ENCODE results near the gene SPAG5.
A peak's percentile ranks its signal among the peaks of the same experiment; 100 is the strongest.
"Not testable (repeated sequence)": the region's sequence is repeated elsewhere in the genome, so short reads cannot be mapped to it uniquely, and the experiment has no call there.

Gene SPAG5

GRCh38 chr17:28618464-28618863 is 19.6 kb upstream of the SPAG5 start:
- peaks cover 97% of the 10 kb centered on the region for H3K36me3 ChIP-seq (replicated peaks)
- in situ Hi-C loops (cut with MboI; ENCODE audit: low sequenced_read_pairs) = no loop called here
- no peaks in the 10 kb centered on the region for H3K4me1 ChIP-seq
- H3K4me3 ChIP-seq = no peak overlapping the region
- H3K9me3 ChIP-seq = no peaks in the 10 kb centered on the region
- no peaks in the 10 kb centered on the region for H3K27me3 ChIP-seq (ENCODE audit: low read depth)
- DNase-seq (ENCODE audit: low spot score in 2 of 2) = no peak

GRCh38 chr17:28616281-28616680 is 17.5 kb upstream of the SPAG5 start:
- H3K4me3 ChIP-seq = no peak overlapping the region
- no peaks in the 10 kb centered on the region for H3K27me3 ChIP-seq (ENCODE audit: low read depth)
- no peaks in the 10 kb centered on the region for H3K9me3 ChIP-seq
- no peaks in the 10 kb centered on the region for H3K4me1 ChIP-seq
- in situ Hi-C loops (cut with MboI; ENCODE audit: low sequenced_read_pairs) = no loop called here
- no peak for DNase-seq (ENCODE audit: low spot score in 2 of 2)
- peaks cover 84% of the 10 kb centered on the region for H3K36me3 ChIP-seq (replicated peaks)

GRCh38 chr17:28615260-28615940 is 16.6 kb upstream of the SPAG5 start:
- in situ Hi-C loops (cut with MboI; ENCODE audit: low sequenced_read_pairs) = no loop called here
- no peak for DNase-seq (ENCODE audit: low spot score in 2 of 2)
- Histone ChIP-seq H3K4me1 (no peaks in the 10 kb centered on the region), H3K9me3 (no peaks in the 10 kb centered on the region), H3K27me3 (ENCODE audit: low read depth) (no peaks in the 10 kb centered on the region), H3K36me3 (replicated peaks) (peaks cover 79% of the 10 kb centered on the region), H3K4me3 (no peak overlapping the region)

- Histone ChIP-seq H3K9me3 (no peaks in the 10 kb centered on the region), H3K4me3 (no peak within 1 kb of the TSS), H3K4me1 (no peaks in the 10 kb centered on the region), H3K27me3 (ENCODE audit: low read depth) (no peaks in the 10 kb centered on the region), H3K36me3 (replicated peaks) (peaks cover 65% of the 10 kb centered on the region)
- in situ Hi-C loops (cut with MboI; ENCODE audit: low sequenced_read_pairs) = loop anchor here (5.0 kb wide), 1 partner anchor 117 kb away; no protein-coding TSS in a partner anchor
- DNase-seq (ENCODE audit: low spot score in 2 of 2) = no peak
Measured at GRCh38 chr17:28613931-28614381, 15.1 kb upstream of the SPAG5 start, which contains the start of gene RSKR. RSKR (minus strand) TSS chr17:28614185; CDS start chr17:28614161, 24 bp downstream.

- Histone ChIP-seq H3K36me3 (replicated peaks) (peaks cover 57% of the 10 kb centered on the region), H3K4me1 (no peaks in the 10 kb centered on the region), H3K4me3 (no peak overlapping the region), H3K9me3 (no peaks in the 10 kb centered on the region), H3K27me3 (ENCODE audit: low read depth) (no peaks in the 10 kb centered on the region)
- DNase-seq (ENCODE audit: low spot score in 2 of 2) = peak; percentile 43 to 64
- in situ Hi-C loops (cut with MboI; ENCODE audit: low sequenced_read_pairs) = loop anchor here (5.0 kb wide), 1 partner anchor 116 kb away; no protein-coding TSS in a partner anchor
Measured at GRCh38 chr17:28612936-28613872, 14.4 kb upstream of the SPAG5 start.

- H3K27me3 ChIP-seq (ENCODE audit: low read depth) = no peaks in the 10 kb centered on the region
- peaks cover 54% of the 10 kb centered on the region for H3K36me3 ChIP-seq (replicated peaks)
- in situ Hi-C loops (cut with MboI; ENCODE audit: low sequenced_read_pairs) = loop anchor here (5.0 kb wide), 1 partner anchor 115 kb away; no protein-coding TSS in a partner anchor
- no peak overlapping the region for H3K4me3 ChIP-seq
- no peaks in the 10 kb centered on the region for H3K4me1 ChIP-seq
- no peaks in the 10 kb centered on the region for H3K9me3 ChIP-seq
- DNase-seq (ENCODE audit: low spot score in 2 of 2) = no peak
Measured at GRCh38 chr17:28612531-28612930, 13.7 kb upstream of the SPAG5 start.

- peaks cover 33% of the 10 kb centered on the region for H3K36me3 ChIP-seq (replicated peaks)
- no peak for DNase-seq (ENCODE audit: low spot score in 2 of 2)
- no peaks in the 10 kb centered on the region for H3K27me3 ChIP-seq (ENCODE audit: low read depth)
- no peak overlapping the region for H3K4me3 ChIP-seq
- H3K9me3 ChIP-seq = no peaks in the 10 kb centered on the region
- no peaks in the 10 kb centered on the region for H3K4me1 ChIP-seq
- in situ Hi-C loops (cut with MboI; ENCODE audit: low sequenced_read_pairs) = loop anchor here (5.0 kb wide), 1 partner anchor 113 kb away; no protein-coding TSS in a partner anchor
Measured at GRCh38 chr17:28610376-28610775, 11.6 kb upstream of the SPAG5 start.

GRCh38 chr17:28604031-28604430 is 5.2 kb upstream of the SPAG5 start:
- H3K4me3 ChIP-seq; H3K4me1 ChIP-seq; DNase-seq (ENCODE audit: low spot score in 2 of 2); H3K27me3 ChIP-seq (ENCODE audit: low read depth); H3K9me3 ChIP-seq; in situ Hi-C loops (cut with MboI; ENCODE audit: low sequenced_read_pairs); H3K36me3 ChIP-seq (replicated peaks): not testable (repeated sequence)

GRCh38 chr17:28599311-28600184 is 723 bp upstream of the SPAG5 start:
- Histone ChIP-seq H3K4me1 (peaks cover 7% of the 10 kb centered on the region), H3K9me3 (no peaks in the 10 kb centered on the region), H3K27me3 (ENCODE audit: low read depth) (no peaks in the 10 kb centered on the region), H3K36me3 (replicated peaks) (peaks cover 26% of the 10 kb centered on the region), H3K4me3 (peak overlapping the region; percentile 94)
- in situ Hi-C loops (cut with MboI; ENCODE audit: low sequenced_read_pairs) = no loop called here
- DNase-seq (ENCODE audit: low spot score in 2 of 2) = peak; percentile 52 to 70

- Histone ChIP-seq H3K27me3 (ENCODE audit: low read depth) (no peaks in the 10 kb centered on the region), H3K9me3 (no peaks in the 10 kb centered on the region), H3K36me3 (replicated peaks) (peaks cover 34% of the 10 kb centered on the region), H3K4me3 (peak overlapping the region; percentile 94), H3K4me1 (peaks cover 7% of the 10 kb centered on the region)
- DNase-seq (ENCODE audit: low spot score in 2 of 2) = no peak
- in situ Hi-C loops (cut with MboI; ENCODE audit: low sequenced_read_pairs) = no loop called here
Measured at GRCh38 chr17:28598389-28598788, 436 bp downstream of the SPAG5 start.

- peaks cover 7% of the 10 kb centered on the region for H3K4me1 ChIP-seq
- H3K36me3 ChIP-seq (replicated peaks) = peaks cover 40% of the 10 kb centered on the region
- in situ Hi-C loops (cut with MboI; ENCODE audit: low sequenced_read_pairs) = no loop called here
- no peak for DNase-seq (ENCODE audit: low spot score in 2 of 2)
- no peaks in the 10 kb centered on the region for H3K9me3 ChIP-seq
- peak overlapping the region; percentile 94 for H3K4me3 ChIP-seq
- H3K27me3 ChIP-seq (ENCODE audit: low read depth) = no peaks in the 10 kb centered on the region
Measured at GRCh38 chr17:28597606-28598383, 1.0 kb downstream of the SPAG5 start.

GRCh38 chr17:28592260-28592659 is 6.6 kb downstream of the SPAG5 start:
- H3K9me3 ChIP-seq = no peaks in the 10 kb centered on the region
- peaks cover under 1% of the 10 kb centered on the region for H3K4me1 ChIP-seq
- DNase-seq (ENCODE audit: low spot score in 2 of 2) = no peak
- H3K4me3 ChIP-seq = no peak overlapping the region
- in situ Hi-C loops (cut with MboI; ENCODE audit: low sequenced_read_pairs) = no loop called here
- peaks cover 80% of the 10 kb centered on the region for H3K36me3 ChIP-seq (replicated peaks)
- H3K27me3 ChIP-seq (ENCODE audit: low read depth) = no peaks in the 10 kb centered on the region

All from HAP-1 (cell line).